DND-41 (cell line): Measurements from ENCODE around the gene C1QB.

Source experiments
- ATAC-seq: fragments of 200-7000 bp; cut with Tn5 transposase; 3 replicates; pipeline ENCODE4 v1.9.1; 2021; ENCODE audit warnings: low read depth; ENCODE audit not compliant: insufficient read depth
- DNase-seq: peaks from one replicate; pipeline ENCODE4 v3.0.0-alpha.2; 2020
- H2AFZ ChIP-seq: 2 replicates; pipeline ENCODE4 v1.6.0; 2012; ENCODE audit warnings: low read depth, low read length
- H3K27ac ChIP-seq: 2 replicates; pipeline ENCODE4 v1.5.1; 2012; ENCODE audit warnings: low read length, inconsistent platforms
- H3K27me3 ChIP-seq: fragments of 200-600 bp; sonication (generic); 2 replicates; pipeline ENCODE4 v1.6.0; 2012; ENCODE audit warnings: low read length, mild to moderate bottlenecking, inconsistent platforms; ENCODE audit not compliant: insufficient read depth, poor library complexity
- H3K36me3 ChIP-seq: 2 replicates; pipeline ENCODE4 v1.5.1; 2012; ENCODE audit warnings: low read length, inconsistent platforms; ENCODE audit not compliant: insufficient read depth
- H3K4me1 ChIP-seq: 2 replicates; pipeline ENCODE4 v1.5.1; 2012; ENCODE audit warnings: mild to moderate bottlenecking, low read length; ENCODE audit not compliant: insufficient read depth
- H3K4me2 ChIP-seq: 2 replicates; pipeline ENCODE4 v1.6.0; 2012; ENCODE audit warnings: mild to moderate bottlenecking, moderate library complexity, low read length, inconsistent platforms; ENCODE audit not compliant: insufficient read depth
- H3K4me3 ChIP-seq, 2 experiments: fragments of 200-600 bp in 1 of 2; shearing (Covaris generic) in 1 of 2; 2 replicates each; pipeline ENCODE4 v1.5.1; 2012 to 2016; ENCODE audit warnings: inconsistent platforms in 2 of 2, low read length in 2 of 2, mild to moderate bottlenecking in 2 of 2, low read depth in 1 of 2, moderate library complexity in 1 of 2
- H3K79me2 ChIP-seq: 2 replicates; pipeline ENCODE4 v1.6.0; 2012; ENCODE audit warnings: low read length, inconsistent platforms; ENCODE audit not compliant: insufficient read depth
- H3K9ac ChIP-seq: 2 replicates; pipeline ENCODE4 v1.6.0; 2012; ENCODE audit warnings: low read depth, mild to moderate bottlenecking, inconsistent platforms, low read length, moderate library complexity
- H3K9me3 ChIP-seq: 2 replicates; pipeline ENCODE4 v1.5.1; 2012; ENCODE audit warnings: low read length, moderate library complexity, mild to moderate bottlenecking, inconsistent platforms; ENCODE audit not compliant: insufficient read depth, severe bottlenecking
- H4K20me1 ChIP-seq: 2 replicates; pipeline ENCODE4 v1.6.0; 2012; ENCODE audit warnings: low read length; ENCODE audit not compliant: insufficient read depth
- CTCF ChIP-seq: IDR thresholded peaks from 2 replicates; pipeline ENCODE4 v1.5.1; 2012; ENCODE audit warnings: borderline replicate concordance, low read length, moderate library complexity, mild to moderate bottlenecking; ENCODE audit not compliant: poor library complexity, severe bottlenecking; ENCODE audit errors: extremely low read depth
- EZH2 ChIP-seq: IDR thresholded peaks from 3 replicates; pipeline ENCODE4 v1.6.1; 2012; ENCODE audit warnings: borderline replicate concordance, low read depth, mild to moderate bottlenecking, moderate library complexity, low read length, inconsistent platforms; ENCODE audit not compliant: severe bottlenecking

Gene C1QB

GRCh38 chr1:22613572-22613918 is 39.5 kb upstream of the C1QB start:
- Histone ChIP-seq H4K20me1 (peaks cover 25% of the 10 kb centered on the region), H3K4me2 (no peak overlapping the region), H3K4me3 (no peak overlapping the region), H3K9ac (no peak overlapping the region), H3K9me3 (no peaks in the 10 kb centered on the region), H2AFZ (no peak overlapping the region), H3K27me3 (no peaks in the 10 kb centered on the region), H3K27ac (no peak overlapping the region), H3K4me1 (no peaks in the 10 kb centered on the region), H3K36me3 (no peaks in the 10 kb centered on the region), H3K79me2 (no peaks in the 10 kb centered on the region)
- no peak for DNase-seq
- no peak for ATAC-seq
- TF ChIP-seq EZH2 (no peak), CTCF (no peak)

GRCh38 chr1:22613951-22614350 is 39.1 kb upstream of the C1QB start:
- no peak overlapping the region for H3K9ac ChIP-seq
- no peak overlapping the region for H3K4me2 ChIP-seq
- TF ChIP-seq EZH2 (no peak), CTCF (no peak)
- H3K27ac ChIP-seq = no peak overlapping the region
- ATAC-seq (no peak), DNase-seq (no peak)
- no peaks in the 10 kb centered on the region for H3K27me3 ChIP-seq
- no peaks in the 10 kb centered on the region for H3K4me1 ChIP-seq
- H3K9me3 ChIP-seq = no peaks in the 10 kb centered on the region
- H3K79me2 ChIP-seq = no peaks in the 10 kb centered on the region
- H2AFZ ChIP-seq = no peak overlapping the region
- no peak overlapping the region for H3K4me3 ChIP-seq
- no peaks in the 10 kb centered on the region for H3K36me3 ChIP-seq
- H4K20me1 ChIP-seq = peaks cover 25% of the 10 kb centered on the region

GRCh38 chr1:22615886-22616285 is 37.1 kb upstream of the C1QB start:
- Histone ChIP-seq H3K4me1 (no peaks in the 10 kb centered on the region), H3K79me2 (no peaks in the 10 kb centered on the region), H3K4me2 (no peak overlapping the region), H3K36me3 (no peaks in the 10 kb centered on the region), H3K9ac (no peak overlapping the region), H3K9me3 (no peaks in the 10 kb centered on the region), H4K20me1 (peaks cover 26% of the 10 kb centered on the region), H3K27me3 (no peaks in the 10 kb centered on the region), H2AFZ (no peak overlapping the region), H3K27ac (no peak overlapping the region), H3K4me3 (no peak overlapping the region)
- DNase-seq = no peak
- no peak for ATAC-seq
- TF ChIP-seq CTCF (no peak), EZH2 (no peak)

- Histone ChIP-seq H3K9ac (no peak overlapping the region), H2AFZ (no peak overlapping the region), H3K36me3 (no peaks in the 10 kb centered on the region), H3K27ac (no peak overlapping the region), H3K27me3 (no peaks in the 10 kb centered on the region), H4K20me1 (peaks cover 24% of the 10 kb centered on the region), H3K4me1 (no peaks in the 10 kb centered on the region), H3K4me3 (no peak overlapping the region), H3K4me2 (no peak overlapping the region), H3K9me3 (no peaks in the 10 kb centered on the region), H3K79me2 (no peaks in the 10 kb centered on the region)
- DNase-seq = no peak
- no peak for ATAC-seq
- TF ChIP-seq EZH2 = no peak
- no peak for TF ChIP-seq CTCF
Observed at GRCh38 chr1:22616571-22616970, 36.5 kb upstream of the C1QB start.
